ENCODE data around the gene SCCPDH.
"Not testable (repeated sequence)": the region's sequence is repeated elsewhere in the genome, so short reads cannot be mapped to it uniquely, and the experiment has no call there.

SCCPDH gene, protein sequence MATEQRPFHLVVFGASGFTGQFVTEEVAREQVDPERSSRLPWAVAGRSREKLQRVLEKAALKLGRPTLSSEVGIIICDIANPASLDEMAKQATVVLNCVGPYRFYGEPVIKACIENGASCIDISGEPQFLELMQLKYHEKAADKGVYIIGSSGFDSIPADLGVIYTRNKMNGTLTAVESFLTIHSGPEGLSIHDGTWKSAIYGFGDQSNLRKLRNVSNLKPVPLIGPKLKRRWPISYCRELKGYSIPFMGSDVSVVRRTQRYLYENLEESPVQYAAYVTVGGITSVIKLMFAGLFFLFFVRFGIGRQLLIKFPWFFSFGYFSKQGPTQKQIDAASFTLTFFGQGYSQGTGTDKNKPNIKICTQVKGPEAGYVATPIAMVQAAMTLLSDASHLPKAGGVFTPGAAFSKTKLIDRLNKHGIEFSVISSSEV

DNA sequence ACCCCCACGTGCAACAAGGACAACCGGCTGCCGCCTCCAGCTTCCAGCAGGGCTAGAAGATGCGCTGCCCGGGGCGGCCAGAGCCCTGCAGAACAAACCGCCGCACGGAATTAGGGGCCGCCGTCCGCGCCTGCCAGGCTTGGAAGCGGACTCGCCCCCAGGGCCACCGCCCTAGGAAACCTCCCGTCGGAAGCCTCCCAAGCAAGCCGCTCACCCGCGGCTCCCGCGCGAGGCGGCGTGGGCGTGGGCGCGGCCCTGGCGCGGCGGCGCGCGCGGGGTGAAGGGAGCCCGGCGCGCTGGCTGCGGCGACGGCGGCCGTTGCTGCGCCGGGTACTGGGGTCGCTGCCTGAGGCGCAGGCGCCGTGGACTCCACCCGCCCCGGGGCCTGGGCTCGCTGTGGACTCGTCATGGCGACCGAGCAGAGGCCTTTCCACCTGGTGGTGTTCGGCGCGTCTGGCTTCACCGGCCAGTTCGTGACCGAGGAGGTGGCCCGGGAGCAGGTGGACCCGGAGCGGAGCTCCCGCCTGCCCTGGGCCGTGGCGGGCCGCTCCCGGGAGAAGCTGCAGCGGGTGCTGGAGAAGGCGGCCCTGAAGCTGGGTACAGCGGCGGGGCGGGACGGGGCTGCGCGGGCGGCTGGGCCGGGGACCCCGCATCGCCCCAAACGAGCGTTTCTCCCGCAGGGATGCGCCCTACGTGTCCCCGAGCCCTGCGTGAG, at the start of gene SCCPDH:
Gene SCCPDH, plus strand, starts transcription at position 394 of the 715 bp plus-strand sequence. Its CDS starts 14 bp downstream, at position 408.
- peak; percentile 76 for DNase-seq
- in situ Hi-C loops (cut with MboI; ENCODE audit: low pct_unique_long_range_greater_than_20kb, low sequenced_read_pairs), result no loop called here

DNA sequence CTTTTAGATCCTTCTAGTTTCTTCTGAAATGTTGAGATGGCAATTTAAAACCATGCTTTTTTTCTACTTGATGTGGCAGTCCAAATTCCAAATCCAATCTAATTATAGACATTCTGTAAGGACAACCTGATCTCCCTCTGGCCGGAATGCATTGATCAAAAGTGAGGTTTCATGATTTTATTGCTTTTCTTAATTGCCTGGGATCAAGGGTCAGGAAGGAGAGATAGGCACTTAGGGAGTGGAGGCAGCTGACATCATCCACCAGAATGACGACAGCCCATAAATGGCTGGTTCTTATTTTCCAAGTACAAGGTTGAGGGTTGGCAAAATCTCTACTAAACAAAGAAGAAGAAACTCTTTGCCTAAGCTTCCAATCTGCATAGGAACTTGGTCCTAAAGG, 46.4 kb upstream of the SCCPDH start:
- in situ Hi-C loops (cut with MboI; ENCODE audit: low pct_unique_long_range_greater_than_20kb, low sequenced_read_pairs), result no loop called here
- DNase-seq, result no peak

DNA sequence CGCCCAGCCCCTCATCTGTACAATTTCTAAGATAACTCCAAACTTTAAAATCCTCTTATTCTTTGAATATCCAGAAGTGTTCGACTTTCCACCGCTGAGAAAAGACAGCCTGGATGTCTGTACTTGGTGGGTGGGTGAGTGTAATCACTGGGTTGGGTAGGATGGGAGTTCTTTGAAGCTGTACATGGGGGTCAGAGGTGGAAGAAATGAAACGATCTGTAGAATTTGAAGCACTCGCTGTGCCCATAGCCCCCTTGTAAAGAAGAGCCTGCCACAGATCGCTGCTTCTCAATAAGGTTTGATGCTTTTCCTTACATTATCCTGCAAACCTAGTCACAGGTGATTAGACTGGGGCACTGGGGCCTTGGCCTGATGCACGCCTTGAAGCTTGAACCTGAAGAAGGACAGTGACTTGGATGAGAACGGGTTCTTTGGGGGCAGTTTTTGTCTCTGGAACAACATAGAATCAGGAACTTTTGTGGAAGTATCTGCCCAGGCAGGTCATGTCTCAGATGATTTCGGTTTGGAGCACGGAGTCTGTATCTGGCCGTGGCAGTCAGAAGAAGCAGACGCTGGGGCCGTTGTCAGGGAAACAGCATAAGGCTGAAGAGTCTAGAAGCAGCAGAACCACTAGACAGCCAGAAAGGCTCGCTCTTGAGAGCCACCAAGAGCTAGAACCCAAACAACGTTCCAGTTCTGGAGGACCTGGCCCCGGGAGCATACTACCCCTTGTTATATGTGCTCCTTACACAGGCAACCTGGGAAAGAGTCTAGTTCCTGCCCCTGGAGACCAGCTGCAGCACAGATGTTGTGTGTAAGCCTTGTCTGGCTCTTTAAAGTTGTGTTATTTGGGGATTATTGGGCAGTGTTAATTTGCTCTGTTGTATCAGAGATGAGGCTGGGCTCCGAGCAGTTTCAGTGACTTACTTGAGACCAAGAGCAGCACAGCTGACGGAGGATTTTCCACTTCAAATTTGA, 45.1 kb upstream of the SCCPDH start:
- in situ Hi-C loops (cut with MboI; ENCODE audit: low pct_unique_long_range_greater_than_20kb, low sequenced_read_pairs), result no loop called here
- no peak for DNase-seq

DNA sequence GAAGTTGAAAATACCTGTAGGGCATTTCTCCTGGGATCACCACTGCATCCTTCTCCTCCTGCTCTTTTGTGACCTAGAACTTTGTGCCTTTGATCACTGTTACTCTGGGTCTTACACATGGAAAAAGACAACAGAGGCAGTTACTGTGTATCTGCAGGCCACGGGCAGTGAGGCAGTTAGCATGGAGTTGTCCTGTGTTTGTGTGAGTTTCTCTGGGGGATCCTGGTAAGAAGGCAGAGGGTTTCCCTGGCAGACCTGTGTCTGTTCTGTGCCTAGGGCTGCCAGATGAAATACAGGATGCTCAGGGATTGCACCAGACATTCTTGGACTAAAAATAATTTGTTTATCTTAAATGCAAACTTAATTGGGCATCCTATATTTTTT, 44.4 kb upstream of the SCCPDH start:
- DNase-seq, result no peak
- in situ Hi-C loops (cut with MboI; ENCODE audit: low pct_unique_long_range_greater_than_20kb, low sequenced_read_pairs), result no loop called here

DNA sequence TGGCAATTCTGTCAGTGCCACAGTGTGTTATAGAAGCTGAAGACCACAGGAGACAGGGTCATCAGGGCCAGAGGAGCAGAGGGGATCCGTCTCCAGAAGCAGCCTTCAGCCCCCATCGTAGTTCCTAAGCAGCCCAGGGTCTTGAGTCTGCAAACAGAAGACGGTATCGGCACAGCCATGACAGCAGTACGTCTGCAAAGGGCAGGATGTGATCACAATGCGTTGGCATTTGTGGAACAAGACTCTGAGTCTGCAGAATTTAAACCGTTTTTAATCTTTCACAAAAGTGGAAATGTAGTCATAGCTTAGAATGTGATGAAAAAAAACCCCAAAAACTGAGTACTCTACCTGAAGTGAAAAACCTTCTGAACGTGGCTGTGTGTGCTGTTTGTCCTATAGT, 44.0 kb upstream of the SCCPDH start:
- in situ Hi-C loops (cut with MboI; ENCODE audit: low pct_unique_long_range_greater_than_20kb, low sequenced_read_pairs), result no loop called here
- DNase-seq, result no peak

DNA sequence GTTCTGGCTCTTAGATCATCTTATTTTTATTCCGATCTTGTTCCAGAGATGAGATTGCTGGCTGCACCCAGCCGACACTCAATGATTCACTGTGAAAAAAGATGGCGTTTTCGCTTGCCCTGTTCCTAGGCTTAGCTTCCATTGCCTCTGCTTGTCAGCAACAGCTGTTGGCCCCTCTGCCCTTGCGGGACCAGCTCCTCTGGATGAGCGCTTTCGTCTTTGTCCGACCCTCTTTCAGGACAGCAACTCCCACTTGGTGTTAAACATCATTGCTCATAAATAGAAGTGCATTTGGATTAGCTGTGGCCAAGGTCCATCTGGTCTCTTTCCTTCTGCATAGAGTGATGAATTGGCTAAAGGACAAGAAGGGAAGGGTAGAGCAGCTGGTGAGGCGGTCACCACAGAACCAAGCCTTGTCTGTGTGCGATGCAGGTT, 43.5 kb upstream of the SCCPDH start:
- no peak for DNase-seq
- in situ Hi-C loops (cut with MboI; ENCODE audit: low pct_unique_long_range_greater_than_20kb, low sequenced_read_pairs), result no loop called here

DNA sequence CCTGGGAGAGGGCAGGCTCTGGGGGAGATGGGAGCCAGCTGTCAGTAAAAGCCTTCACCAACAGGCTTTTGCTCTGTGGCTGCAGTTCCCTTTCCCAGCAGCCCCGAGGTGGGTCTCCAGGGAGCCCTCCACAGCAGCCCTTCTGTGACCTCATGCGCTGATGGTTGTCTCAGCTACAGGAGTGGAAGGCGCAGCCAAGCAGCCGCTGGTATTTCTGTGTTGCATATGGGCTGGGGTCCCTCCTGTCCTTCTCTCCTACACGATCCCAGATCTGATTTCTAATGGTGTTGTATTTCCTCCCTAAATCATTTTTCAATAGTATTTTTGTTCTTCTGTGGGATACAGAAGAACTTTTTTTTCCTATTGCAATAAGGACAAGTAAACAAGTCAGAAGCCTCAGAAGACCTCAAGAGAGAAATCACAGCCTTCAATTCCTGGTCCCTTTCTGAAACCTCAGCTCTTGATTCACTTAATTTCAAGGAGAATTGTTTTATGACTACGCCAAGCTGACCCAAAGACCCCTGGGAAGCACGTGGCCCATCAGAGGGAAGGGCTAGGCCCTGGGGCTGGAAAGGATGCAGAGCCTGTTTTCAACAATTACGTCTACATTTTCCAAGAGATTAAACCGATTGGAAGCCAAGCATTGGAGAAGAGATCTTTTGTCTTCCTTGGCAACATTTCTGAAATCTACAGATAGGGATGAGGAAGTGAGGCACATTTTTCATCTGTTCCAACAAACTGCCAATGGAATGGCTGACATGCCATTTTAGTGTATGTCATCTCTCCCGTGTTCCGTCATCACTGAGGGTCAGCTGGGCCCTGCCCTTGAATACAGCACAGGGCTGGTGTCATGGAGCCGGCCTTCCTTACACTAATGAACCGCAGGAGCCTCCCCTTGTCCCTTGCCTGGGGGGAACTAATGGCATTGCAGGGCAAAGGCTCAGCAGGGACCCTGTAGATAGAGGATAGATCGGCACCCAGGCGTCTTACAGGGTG, 42.0 kb upstream of the SCCPDH start:
- no peak for DNase-seq
- in situ Hi-C loops (cut with MboI; ENCODE audit: low pct_unique_long_range_greater_than_20kb, low sequenced_read_pairs), result no loop called here

DNA sequence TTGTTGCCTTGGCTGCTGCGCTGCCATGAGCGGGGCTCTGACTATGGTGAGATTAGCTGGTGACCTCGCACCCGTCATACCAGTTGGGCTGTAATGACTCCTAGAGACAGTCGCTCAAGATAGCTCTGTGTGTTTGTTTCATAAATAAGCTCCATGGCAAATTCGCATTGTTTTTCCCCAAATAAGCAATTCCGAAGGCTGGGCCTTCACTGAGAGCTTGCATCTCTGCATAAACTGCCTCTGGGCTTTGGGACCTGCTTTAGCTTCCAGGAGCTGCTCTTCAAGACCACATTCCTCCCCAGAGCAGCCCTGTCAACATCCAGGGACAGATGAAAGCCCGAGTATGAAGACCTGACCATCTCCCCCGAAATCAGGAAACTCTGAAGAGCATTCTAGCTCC, 40.7 kb upstream of the SCCPDH start:
- no peak for DNase-seq
- in situ Hi-C loops (cut with MboI; ENCODE audit: low pct_unique_long_range_greater_than_20kb, low sequenced_read_pairs), result no loop called here

DNA sequence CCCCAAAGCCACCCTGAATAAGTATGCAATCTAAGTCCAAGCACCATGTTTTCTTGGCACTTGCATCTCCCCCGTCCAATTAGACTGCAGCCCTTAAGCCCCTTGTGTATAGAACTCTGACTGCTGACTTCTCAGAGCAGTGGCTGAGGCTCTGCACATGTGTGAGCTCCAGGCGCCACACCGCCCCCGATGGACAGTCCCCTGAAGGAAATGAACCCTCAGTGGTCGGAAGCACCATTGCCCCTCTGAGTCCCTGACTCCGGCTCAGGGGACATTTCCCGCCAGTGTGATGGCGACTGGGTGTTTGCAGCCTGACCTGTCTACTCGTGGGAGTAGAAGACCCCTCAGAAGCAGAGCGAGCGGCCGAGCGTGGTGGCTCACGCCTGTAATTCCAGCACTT, 37.2 kb upstream of the SCCPDH start:
- no peak for DNase-seq
- in situ Hi-C loops (cut with MboI; ENCODE audit: low pct_unique_long_range_greater_than_20kb, low sequenced_read_pairs), result no loop called here

DNA sequence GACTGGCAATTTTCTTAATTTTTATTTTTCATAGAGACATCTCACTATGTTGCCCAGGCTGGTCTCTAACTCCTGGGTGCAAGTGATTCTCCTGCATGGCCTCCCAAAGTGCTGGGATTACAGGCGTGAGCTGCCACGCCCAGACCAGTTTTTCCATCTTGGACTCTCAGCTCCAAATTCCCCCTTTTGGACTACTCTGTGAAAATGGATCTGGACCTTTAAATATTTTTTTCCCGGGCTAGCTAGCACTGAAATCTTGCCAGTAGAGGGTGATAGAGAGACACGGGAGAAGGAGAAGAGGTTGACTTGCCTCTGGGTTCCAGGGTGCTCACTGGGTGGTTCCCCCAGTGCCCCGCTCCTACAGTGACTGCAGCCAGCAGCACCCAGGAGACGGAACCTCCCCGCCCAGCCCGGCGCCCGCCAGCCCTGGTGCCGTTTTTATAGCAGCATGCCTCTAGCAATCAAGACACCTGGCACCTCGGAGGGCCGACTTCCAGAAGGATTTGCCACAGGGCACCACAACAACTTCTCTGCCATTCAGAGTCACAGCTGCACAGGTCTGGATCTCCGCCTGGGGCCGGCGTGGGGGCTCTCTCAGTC, 34.7 kb upstream of the SCCPDH start:
- DNase-seq, result peak; percentile 91
- in situ Hi-C loops (cut with MboI; ENCODE audit: low pct_unique_long_range_greater_than_20kb, low sequenced_read_pairs), result no loop called here

DNA sequence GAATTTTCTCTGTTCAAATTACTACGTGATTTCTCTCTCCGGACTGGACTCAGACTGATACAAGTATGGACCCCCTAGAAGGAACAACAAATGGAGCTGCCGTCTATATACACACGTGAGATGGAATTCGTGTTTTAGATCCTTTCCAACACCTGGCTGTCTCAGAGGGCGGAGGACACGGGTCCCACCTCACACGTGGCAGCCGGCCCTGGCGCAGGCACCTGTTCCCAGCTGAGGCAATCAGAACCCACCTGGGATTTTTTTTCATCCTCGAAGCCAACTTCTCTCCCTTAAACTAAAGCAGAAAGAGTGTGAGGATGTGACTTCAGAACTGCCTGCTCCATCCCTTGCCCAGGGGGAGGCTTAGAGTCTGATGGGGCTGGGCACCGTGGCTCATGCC, 34.1 kb upstream of the SCCPDH start:
- in situ Hi-C loops (cut with MboI; ENCODE audit: low pct_unique_long_range_greater_than_20kb, low sequenced_read_pairs), result no loop called here
- no peak for DNase-seq

DNA sequence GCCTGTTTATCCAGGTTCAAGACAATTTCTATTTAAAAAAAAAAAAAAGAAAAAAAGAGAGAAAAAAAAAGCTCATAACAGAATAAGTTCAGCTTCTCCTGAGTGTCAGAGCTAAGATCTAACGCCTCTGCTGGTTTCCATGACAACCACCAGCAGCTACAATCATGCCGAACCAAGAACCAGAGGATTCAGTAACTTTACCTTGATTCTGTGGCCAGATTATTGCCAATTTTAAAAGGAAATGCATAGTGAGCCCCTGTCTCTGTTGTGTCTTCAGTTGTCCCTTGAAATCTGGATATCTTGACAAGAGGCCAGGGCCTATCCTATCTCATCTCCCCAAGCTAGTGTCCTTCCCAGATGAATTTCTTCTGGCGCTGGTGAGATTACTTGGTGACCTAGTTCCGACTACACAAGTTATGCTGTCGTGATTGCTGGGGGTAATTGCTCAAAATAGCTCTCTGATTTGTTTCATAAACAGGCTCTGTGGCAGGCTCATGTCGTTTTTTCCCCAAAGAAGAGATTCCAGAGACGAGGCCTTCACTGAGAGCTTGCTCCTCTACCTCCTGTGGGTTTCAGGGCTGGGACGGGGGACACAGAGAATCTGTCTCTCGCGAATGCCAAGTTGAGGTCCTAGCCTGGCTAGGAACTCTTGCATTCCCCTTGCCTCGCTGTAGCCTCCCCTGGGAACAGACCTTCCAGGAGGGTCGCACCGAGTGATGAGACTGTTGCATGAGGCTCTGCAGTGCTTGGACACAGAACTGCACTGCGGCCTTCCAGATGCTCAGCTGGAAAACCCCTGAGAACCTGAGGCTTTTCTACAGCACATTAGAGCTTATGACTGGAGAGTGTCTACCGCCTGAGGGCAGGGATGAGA, 32.4 kb upstream of the SCCPDH start:
- no peak for DNase-seq
- in situ Hi-C loops (cut with MboI; ENCODE audit: low pct_unique_long_range_greater_than_20kb, low sequenced_read_pairs), result no loop called here

DNA sequence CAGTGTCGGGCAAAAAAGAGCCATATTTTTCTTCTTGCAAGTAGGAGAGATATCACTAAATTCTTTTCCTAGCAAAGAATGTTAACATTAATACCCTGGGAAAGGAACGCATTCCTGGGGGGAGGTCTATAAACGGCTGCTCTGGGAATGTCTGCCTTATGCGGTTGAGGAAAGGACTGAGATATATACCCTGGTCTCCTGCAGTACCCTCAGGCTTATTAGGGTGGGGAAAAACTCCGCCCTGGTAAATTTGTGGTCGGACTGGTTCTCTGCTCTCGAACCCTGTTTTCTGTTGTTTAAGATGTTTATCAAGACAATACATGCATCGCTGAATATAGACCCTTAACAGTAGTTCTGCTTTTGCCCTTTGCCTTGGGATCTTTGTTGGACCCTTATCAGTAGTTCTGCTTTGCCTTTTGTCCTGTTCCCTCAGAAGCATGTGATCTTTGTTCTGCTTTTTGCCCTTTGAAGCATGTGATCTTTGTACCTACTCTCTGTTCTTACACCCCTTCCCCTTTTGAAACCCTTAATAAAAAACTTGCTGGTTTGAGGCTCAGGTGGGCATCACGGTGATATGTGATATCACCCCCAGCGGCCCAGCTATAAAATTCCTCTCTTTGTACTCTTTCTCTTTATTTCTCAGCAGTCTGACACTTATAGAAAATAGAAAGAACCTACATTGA, 29.9 kb upstream of the SCCPDH start:
- in situ Hi-C loops (cut with MboI; ENCODE audit: low pct_unique_long_range_greater_than_20kb, low sequenced_read_pairs), result not testable (repeated sequence)
- DNase-seq, result peak; percentile 73

DNA sequence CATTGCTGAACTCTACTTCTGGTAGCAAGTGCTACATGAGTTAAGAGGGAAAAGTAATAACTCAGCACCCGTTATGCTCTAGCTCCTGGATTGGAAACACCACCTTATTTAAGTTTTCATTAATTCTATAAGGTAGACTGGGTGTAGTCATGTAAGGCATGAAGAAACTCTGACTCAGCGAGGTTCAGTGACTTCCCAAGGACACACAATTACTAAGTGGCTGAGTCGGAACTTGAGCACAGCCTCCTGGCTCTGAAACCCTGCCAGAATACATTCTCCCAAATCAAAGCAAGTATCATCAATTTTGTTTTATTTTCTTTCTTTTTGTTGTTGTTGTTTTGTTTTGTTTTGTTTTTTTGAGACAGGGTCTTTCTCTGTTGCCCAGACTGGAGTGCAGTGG, 29.1 kb upstream of the SCCPDH start:
- in situ Hi-C loops (cut with MboI; ENCODE audit: low pct_unique_long_range_greater_than_20kb, low sequenced_read_pairs), result no loop called here
- no peak for DNase-seq

DNA sequence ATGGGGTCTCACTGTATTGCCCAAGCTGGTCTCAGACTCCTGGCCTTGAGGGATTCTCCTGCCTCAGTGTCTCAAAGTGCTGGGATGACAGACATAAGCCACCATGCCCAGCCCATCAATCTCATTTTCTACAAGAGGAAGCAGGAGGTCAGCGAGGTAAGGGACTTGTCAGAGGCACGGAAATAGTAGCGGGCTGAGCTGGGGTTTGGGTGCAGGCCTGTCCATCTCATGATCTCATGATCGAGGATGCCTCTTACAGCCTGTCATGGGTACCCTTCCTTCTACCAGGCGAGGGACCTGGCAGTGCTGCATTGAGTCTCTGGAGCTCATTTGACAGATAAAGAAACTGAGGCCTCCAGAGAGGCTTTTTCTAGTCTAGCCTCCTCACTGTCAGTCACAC, 28.5 kb upstream of the SCCPDH start:
- DNase-seq, result no peak
- in situ Hi-C loops (cut with MboI; ENCODE audit: low pct_unique_long_range_greater_than_20kb, low sequenced_read_pairs), result no loop called here

DNA sequence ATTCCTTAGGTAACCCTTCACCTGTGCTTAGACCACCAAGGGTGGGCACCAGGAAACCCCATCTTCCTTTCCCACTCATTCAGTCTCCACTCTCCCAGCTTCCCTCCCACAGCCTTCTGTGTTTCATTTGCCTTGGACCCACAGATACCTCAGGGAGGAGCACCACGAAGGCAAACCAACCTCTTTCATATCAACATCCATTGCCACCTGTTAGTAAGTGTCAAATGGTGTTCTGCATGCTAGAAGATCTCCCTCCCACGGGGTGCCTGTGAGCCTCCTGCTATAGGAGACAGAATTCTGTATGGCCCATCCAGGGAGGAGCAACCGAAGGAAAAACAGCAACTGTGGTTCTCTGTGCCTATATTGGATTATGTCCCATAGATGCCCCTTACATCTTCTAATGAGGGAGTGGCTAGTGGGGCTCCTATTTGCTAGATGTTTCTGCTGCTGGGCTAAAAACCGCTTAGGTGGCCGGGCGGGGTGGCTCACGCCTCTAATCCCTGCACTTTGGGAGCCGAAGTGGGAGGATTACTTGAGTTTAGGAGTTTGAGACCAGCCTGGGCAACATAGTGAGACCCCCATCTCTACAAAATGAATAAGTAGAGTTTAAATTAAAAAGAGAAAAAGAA, 25.6 kb upstream of the SCCPDH start:
- no peak for DNase-seq
- in situ Hi-C loops (cut with MboI; ENCODE audit: low pct_unique_long_range_greater_than_20kb, low sequenced_read_pairs), result no loop called here
